ENCODE data around the gene ABCA7. TPM values are rescaled to one million over a fixed set of nuclear protein-coding genes. Genes with fewer than 3 reads are reported as not detected.

Gene ABCA7
- total RNA-seq, 1 experiment from 2014 or later = 0.26 TPM

DNA sequence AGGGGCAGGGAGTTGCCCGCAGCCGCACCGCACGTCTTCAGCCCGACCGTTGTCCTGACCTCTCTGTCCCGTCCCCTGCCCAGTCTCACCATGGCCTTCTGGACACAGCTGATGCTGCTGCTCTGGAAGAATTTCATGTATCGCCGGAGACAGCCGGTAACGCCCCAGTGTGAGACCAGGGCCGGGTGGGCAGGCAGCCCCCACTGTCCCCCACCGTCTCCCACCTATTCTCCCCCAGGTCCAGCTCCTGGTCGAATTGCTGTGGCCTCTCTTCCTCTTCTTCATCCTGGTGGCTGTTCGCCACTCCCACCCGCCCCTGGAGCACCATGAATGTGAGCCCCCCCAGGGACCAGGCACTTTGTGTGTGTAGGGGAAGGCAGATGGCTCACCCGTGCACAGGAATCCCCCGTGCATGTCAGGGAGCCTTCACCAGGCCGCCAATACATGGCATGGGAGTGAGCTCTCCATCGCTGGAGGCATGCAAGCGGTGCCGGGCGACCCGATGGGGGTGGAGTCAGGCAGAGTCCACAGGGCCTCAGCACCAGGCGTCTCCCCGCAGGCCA is 1.4 kb downstream of the ABCA7 start:
- Histone ChIP-seq H3K36me3 (no peaks in the 10 kb centered on the region; the same call in 1 of the 2 replicates), H3K27me3 (no peaks in the 10 kb centered on the region), H3K4me3 (no peak overlapping the region), H3K9me3 (no peaks in the 10 kb centered on the region)
- no peak for DNase-seq

DNA sequence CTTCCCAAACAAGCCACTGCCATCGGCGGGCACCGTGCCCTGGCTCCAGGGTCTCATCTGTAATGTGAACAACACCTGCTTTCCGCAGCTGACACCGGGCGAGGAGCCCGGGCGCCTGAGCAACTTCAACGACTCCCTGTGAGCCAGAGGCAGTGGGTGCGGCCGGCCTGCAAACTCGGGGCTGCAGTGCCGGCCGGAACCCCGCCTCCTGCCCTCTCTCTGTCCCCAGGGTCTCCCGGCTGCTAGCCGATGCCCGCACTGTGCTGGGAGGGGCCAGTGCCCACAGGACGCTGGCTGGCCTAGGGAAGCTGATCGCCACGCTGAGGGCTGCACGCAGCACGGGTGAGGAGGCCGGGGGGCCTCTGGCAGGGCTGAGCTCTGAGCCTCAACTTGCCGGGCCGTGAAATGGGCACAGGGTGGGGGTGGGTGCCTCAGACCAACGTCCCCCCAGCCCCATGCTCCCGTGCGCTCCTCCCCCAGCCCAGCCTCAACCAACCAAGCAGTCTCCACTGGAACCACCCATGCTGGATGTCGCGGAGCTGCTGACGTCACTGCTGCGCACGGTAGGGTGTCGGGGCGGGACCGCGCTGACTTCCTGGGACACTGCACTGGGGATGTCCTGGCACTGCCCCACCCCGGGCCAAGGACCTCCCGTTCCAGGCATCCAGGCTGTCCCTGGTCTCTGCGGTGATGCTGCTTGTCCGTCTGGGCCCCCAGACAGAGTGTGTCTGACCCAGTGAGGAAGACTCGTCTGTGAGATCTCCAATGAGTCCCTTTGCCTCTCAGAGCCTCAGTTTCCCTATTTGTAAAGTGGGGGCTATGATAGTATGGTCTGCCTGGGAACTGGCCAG is 2.2 kb downstream of the ABCA7 start:
- no peak overlapping the region for H3K4me3 ChIP-seq

DNA sequence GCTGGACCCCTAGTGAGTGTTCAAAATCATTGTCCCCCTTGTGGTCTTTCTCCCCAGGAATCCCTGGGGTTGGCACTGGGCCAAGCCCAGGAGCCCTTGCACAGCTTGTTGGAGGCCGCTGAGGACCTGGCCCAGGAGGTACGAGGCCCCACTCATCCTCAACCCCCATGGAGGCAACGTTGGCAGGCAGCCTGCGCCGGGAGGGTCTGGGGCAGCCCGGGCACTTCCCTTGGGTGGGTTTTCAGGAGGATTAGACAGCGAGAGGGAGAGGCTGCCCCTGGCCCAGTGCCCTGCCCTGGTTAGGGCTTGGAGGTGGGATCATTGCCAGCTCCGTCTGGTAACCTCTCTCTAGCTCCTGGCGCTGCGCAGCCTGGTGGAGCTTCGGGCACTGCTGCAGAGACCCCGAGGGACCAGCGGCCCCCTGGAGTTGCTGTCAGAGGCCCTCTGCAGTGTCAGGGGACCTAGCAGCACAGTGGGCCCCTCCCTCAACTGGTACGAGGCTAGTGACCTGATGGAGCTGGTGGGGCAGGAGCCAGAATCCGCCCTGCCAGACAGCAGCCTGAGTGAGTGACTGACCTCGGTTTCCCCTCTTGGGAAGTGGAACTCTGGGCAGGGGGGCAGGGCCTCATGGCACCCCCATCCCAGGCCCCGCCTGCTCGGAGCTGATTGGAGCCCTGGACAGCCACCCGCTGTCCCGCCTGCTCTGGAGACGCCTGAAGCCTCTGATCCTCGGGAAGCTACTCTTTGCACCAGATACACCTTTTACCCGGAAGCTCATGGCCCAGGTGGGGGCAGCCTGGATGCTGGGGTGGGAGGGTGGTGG is 3.0 kb downstream of the ABCA7 start:
- no peak overlapping the region for H3K4me3 ChIP-seq
- H3K9me3 ChIP-seq = no peaks in the 10 kb centered on the region
- no peak for DNase-seq
- no peaks in the 10 kb centered on the region for H3K27me3 ChIP-seq
- no peaks in the 10 kb centered on the region for H3K36me3 ChIP-seq

More for the DNA sequence above, 2.2 kb downstream of the ABCA7 start:
- no peak for DNase-seq
- H3K27me3 ChIP-seq = no peaks in the 10 kb centered on the region
- no peaks in the 10 kb centered on the region for H3K36me3 ChIP-seq
- H3K9me3 ChIP-seq = no peaks in the 10 kb centered on the region

DNA sequence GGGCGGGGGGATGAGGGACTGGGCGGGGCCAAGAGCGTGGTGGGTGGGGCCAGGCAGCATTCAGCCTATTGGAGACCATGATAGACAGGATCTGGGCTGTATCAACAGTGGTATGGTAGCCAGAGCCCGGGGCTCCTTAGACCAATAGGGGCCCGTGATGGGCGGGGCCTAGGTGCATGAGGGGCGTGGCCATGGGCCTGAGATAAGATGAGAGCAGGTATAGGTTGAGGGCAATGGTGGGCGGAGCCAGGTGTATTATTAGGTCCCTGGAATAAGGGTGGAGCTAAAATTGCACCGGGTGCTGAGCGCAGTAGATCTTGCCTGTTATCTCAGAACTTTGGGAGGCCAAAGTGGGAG is 5.3 kb downstream of the ABCA7 start:
- DNase-seq = peak; percentile 52
- Histone ChIP-seq H3K27me3 (no peaks in the 10 kb centered on the region), H3K9me3 (no peaks in the 10 kb centered on the region)

DNA sequence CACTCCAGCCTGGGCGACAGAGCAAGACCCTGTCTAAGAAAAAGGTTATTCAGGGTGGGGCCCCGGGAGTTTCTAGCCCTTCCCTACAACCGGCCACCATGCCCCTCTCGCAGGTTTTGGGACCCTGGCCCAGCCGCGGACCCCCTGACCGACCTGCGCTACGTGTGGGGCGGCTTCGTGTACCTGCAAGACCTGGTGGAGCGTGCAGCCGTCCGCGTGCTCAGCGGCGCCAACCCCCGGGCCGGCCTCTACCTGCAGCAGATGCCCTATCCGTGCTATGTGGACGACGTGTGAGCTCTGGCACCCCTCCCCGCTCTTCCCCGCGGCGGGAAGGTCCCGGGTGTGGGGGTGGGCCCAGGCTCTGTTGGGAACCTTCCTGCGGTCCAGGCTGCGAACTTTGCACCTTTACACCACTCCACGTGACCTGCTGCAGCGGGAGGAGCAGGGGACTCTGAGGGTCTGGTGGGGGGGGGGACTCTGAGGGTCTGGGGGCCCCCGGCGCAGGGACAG is 6.3 kb downstream of the ABCA7 start:
- Histone ChIP-seq H3K4me3 (no peak overlapping the region), H3K9me3 (no peaks in the 10 kb centered on the region), H3K27me3 (no peaks in the 10 kb centered on the region), H3K36me3 (no peaks in the 10 kb centered on the region)
- DNase-seq = no peak

More for the DNA sequence above, 5.3 kb downstream of the ABCA7 start:
- no peak overlapping the region for H3K4me3 ChIP-seq
- H3K36me3 ChIP-seq = no peaks in the 10 kb centered on the region

DNA sequence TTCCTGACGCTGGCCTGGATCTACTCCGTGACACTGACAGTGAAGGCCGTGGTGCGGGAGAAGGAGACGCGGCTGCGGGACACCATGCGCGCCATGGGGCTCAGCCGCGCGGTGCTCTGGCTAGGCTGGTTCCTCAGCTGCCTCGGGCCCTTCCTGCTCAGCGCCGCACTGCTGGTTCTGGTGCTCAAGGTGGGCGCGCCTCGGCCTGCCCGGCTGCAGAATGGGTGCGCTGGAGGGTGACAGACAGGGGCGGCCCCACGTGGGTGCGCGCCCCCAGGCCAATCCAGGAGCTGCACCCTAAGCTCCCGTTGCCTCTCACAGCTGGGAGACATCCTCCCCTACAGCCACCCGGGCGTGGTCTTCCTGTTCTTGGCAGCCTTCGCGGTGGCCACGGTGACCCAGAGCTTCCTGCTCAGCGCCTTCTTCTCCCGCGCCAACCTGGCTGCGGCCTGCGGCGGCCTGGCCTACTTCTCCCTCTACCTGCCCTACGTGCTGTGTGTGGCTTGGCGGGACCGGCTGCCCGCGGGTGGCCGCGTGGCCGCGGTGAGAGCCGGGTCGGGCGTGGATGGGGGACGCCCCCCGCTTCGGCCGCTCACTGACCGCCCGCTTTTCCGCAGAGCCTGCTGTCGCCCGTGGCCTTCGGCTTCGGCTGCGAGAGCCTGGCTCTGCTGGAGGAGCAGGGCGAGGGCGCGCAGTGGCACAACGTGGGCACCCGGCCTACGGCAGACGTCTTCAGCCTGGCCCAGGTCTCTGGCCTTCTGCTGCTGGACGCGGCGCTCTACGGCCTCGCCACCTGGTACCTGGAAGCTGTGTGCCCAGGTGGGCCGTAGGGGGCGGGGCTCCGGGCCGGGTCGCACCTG is 7.2 kb downstream of the ABCA7 start:
- H3K36me3 ChIP-seq = no peaks in the 10 kb centered on the region
- no peak for DNase-seq
- no peaks in the 10 kb centered on the region for H3K9me3 ChIP-seq
- no peaks in the 10 kb centered on the region for H3K27me3 ChIP-seq
- H3K4me3 ChIP-seq = no peak overlapping the region

DNA sequence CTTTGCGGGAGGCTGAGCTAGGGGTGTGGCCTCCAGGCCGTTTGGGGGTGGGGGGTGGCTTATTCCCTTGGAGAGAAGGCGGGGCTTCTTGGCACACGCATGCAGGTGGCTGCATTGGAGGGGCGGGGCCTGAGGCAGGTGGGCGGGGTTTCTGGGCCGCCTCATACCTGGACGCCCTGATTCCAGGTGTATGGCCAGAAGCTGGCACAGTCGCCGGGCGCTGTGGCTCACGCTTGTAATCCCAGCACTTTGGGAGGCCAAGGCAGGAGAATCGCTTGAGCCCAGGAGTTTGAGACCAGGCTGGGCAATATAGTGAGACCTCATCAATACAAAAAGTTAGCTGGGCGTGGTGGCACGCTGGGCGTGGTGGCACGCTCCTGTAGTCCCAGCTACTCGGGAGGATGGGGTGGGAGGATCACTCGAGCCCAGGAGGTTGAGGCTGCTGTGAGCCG is 7.8 kb downstream of the ABCA7 start:
- Histone ChIP-seq H3K36me3 (no peaks in the 10 kb centered on the region), H3K4me3 (no peak overlapping the region), H3K9me3 (no peaks in the 10 kb centered on the region), H3K27me3 (no peaks in the 10 kb centered on the region)
- no peak for DNase-seq

DNA sequence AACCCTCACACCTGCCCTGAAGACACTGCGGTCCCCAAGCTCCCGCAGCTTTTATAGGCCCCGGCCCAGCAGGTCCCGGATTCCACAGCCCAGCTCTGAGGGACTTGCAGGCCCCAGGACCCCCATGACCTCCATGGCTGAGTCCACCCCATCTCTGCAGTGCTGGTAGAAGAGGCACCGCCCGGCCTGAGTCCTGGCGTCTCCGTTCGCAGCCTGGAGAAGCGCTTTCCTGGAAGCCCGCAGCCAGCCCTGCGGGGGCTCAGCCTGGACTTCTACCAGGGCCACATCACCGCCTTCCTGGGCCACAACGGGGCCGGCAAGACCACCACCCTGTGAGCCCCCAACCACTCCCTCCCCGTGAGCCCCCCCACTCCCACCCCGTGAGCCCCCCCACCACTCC is 9.2 kb downstream of the ABCA7 start:
- no peak for DNase-seq
- Histone ChIP-seq H3K4me3 (no peak overlapping the region), H3K9me3 (no peaks in the 10 kb centered on the region), H3K36me3 (no peaks in the 10 kb centered on the region), H3K27me3 (no peaks in the 10 kb centered on the region)

DNA sequence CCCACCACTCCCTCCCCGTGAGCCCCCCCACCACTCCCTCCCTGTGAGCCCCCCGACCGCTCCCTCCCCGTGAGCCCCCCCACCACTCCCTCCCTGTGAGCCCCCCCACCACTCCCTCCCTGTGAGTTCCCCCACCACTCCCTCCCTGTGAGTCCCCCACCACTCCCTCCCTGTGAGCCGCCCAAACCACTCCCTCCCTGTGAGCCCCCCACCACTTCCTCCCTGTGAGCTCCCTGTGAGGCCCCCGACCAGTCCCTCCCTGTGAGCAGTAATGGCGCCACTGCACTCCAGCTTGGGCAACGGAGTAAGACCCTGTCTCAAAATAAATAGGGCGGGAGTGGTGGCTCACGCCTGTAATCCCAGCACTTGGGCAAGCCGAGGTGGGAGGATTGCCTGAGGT is 9.9 kb downstream of the ABCA7 start:
- no peaks in the 10 kb centered on the region for H3K27me3 ChIP-seq
- H3K4me3 ChIP-seq = no peak overlapping the region
- DNase-seq = no peak
- no peaks in the 10 kb centered on the region for H3K36me3 ChIP-seq
- H3K9me3 ChIP-seq = no peaks in the 10 kb centered on the region

DNA sequence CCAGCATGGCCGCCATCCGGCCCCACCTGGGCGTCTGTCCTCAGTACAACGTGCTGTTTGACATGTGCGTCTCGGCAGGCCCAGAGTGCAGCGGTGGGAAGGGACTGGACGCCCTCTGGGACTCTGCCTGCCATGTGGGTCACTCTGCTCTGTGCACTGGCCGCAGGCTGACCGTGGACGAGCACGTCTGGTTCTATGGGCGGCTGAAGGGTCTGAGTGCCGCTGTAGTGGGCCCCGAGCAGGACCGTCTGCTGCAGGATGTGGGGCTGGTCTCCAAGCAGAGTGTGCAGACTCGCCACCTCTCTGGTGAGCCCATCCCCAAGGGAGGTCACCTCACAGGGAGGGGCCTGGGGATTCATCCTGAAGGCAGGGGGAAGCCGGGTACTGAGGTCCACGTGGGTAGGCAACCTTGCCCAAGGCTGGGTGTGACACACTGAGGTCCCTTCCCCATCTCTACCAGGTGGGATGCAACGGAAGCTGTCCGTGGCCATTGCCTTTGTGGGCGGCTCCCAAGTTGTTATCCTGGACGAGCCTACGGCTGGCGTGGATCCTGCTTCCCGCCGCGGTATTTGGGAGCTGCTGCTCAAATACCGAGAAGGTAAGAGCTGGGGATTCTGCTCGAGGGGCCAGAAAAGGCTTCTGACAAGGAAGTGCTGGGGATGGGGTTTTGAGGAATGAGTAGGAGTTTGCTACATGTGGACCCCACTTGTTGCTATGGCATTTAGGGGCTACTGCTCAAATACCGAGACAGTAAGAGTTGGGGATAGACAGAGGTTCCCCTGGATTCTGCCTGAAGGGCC is 11.3 kb downstream of the ABCA7 start:
- H3K36me3 ChIP-seq = no peaks in the 10 kb centered on the region
- H3K9me3 ChIP-seq = no peaks in the 10 kb centered on the region
- no peak for DNase-seq
- no peak overlapping the region for H3K4me3 ChIP-seq
- no peaks in the 10 kb centered on the region for H3K27me3 ChIP-seq

DNA sequence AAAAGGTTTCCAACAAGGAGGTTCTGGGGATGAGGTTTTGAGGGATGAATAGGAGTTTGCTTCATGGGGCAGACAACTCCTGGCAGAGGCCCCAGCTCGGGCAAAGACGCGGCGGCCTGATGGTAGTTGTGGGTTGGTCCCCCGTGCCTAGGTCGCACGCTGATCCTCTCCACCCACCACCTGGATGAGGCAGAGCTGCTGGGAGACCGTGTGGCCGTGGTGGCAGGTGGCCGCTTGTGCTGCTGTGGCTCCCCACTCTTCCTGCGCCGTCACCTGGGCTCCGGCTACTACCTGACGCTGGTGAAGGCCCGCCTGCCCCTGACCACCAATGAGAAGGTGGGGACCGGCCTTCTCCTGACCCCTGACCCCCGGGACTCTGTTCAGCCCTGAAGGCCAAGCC is 11.9 kb downstream of the ABCA7 start:
- H3K36me3 ChIP-seq = no peaks in the 10 kb centered on the region
- H3K27me3 ChIP-seq = no peaks in the 10 kb centered on the region
- no peak overlapping the region for H3K4me3 ChIP-seq
- no peaks in the 10 kb centered on the region for H3K9me3 ChIP-seq
- DNase-seq = no peak

DNA sequence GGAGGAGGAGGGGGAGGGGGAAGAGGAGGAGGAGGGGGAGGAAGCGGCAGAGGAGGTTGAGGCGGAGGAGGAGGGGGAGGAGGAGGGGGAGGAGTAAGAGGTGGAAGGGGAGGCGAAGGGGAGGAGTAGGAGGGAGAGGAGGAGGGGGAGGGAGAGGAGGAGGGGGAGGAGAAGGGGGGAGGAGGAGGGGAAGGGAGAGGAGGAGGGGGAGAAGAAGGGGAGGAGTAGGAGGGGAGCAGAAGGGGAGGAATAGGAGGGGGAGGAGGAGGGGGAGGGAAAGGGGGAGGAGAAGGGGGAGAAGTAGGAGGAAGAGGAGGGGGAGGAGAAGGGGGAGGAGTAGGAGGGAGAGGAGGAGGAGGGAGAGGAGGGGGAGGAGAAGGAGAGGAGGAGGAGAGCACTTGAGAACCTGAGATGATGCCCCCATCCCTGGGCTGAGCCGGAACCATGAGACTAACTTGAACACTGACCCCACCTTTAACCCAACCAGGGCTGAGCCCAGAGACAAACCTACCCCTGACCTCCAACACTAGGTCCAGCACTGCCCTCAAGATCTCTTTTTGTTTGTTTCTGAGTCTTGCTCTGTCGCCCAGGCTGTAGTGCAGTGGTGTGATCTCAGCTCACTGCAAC is 12.6 kb downstream of the ABCA7 start:
- DNase-seq = no peak
- Histone ChIP-seq H3K36me3 (no peaks in the 10 kb centered on the region), H3K4me3 (no peak overlapping the region), H3K9me3 (no peaks in the 10 kb centered on the region), H3K27me3 (no peaks in the 10 kb centered on the region)

DNA sequence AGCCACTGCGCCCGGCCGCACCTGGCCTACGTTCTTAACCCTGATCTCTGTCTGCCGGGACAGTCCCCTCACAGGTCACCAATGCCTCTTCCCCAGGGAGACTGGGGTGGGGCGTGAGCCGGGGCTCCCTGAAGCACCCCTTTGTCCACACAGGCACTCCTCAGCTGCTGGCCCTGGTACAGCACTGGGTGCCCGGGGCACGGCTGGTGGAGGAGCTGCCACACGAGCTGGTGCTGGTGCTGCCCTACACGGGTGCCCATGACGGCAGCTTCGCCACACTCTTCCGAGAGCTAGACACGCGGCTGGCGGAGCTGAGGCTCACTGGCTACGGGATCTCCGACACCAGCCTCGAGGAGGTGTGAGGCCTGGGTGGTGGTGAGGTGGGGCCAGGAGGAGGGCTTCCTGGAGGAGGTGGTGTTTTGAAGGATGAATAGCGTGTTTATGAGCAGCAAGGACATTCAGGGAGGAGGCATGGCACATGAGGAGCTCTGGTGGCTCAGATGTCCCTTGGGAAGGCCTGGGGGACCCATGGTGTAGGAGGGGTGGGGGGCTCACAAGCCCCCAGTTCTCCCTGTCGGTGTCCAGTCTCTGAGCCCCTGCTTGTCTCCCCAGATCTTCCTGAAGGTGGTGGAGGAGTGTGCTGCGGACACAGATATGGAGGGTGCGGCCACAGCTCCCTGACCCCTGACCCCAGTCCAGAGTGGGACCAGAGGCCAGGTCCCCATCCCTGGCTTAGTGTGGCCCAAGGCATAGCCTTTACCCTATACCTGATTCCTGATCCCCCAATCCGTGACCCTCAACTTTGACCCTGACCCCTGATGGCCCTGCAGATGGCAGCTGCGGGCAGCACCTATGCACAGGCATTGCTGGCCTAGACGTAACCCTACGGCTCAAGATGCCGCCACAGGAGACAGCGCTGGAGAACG is 13.5 kb downstream of the ABCA7 start:
- no peaks in the 10 kb centered on the region for H3K27me3 ChIP-seq
- H3K9me3 ChIP-seq = no peaks in the 10 kb centered on the region
- no peak for DNase-seq
- H3K36me3 ChIP-seq = no peaks in the 10 kb centered on the region
- H3K4me3 ChIP-seq = no peak overlapping the region

Measured in MG63 (cell line).